Measurements from ENCODE around the gene RAC2.

DNA sequence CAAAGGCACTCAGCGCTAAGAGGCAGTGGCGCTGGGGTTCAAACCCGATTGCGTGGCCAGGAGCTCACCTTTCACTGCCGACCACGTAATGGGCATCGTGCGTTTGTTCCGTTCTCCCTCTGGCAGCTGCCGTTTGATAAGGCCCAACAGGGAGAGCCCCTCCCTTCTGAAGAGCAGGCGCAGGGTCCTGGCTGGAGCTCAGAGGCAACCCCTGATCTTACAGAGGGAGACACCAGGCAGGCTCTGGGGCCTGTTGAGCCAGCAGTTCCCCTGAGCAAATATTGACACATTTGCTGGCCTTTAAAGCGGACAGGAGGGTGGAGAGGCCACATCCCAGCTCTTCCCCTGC, 44.3 kb downstream of the RAC2 start:
- TF ChIP-seq, protein P1, sequence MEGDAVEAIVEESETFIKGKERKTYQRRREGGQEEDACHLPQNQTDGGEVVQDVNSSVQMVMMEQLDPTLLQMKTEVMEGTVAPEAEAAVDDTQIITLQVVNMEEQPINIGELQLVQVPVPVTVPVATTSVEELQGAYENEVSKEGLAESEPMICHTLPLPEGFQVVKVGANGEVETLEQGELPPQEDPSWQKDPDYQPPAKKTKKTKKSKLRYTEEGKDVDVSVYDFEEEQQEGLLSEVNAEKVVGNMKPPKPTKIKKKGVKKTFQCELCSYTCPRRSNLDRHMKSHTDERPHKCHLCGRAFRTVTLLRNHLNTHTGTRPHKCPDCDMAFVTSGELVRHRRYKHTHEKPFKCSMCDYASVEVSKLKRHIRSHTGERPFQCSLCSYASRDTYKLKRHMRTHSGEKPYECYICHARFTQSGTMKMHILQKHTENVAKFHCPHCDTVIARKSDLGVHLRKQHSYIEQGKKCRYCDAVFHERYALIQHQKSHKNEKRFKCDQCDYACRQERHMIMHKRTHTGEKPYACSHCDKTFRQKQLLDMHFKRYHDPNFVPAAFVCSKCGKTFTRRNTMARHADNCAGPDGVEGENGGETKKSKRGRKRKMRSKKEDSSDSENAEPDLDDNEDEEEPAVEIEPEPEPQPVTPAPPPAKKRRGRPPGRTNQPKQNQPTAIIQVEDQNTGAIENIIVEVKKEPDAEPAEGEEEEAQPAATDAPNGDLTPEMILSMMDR (conservative IDR thresholded peaks at IDR 0.05; ENCODE audit: low read depth, low read length): 0 out of 2 replicates have a peak, but pooled peaks have one; percentile 3
- TF ChIP-seq EZH2 (IDR thresholded peaks at IDR 0.05; ENCODE audit: low read length, unreplicated experiment): no peak
- no peak for TF ChIP-seq EZH2phosphoT487 (IDR thresholded peaks at IDR 0.05; ENCODE audit: borderline replicate concordance, low read length)
